Tibial nerve (tissue), 4 donors: ENCODE data around the gene MPRIP. TPM values are rescaled to one million over a fixed set of nuclear protein-coding genes. Genes with fewer than 3 reads are reported as not detected.

Experiments
- DNase-seq, 2 donors: peaks; one replicate each; pipeline ENCODE4 v3.0.0-alpha.2; 2019; ENCODE audit warnings: low spot score in 2 of 2
- H3K27ac ChIP-seq, 4 donors: fragments of 200-600 bp; sonication (generic) in 3 of 4; one replicate each; pipeline ENCODE4 v1.5.1; 2017 to 2019; ENCODE audit warnings: mild to moderate bottlenecking in 1 of 4
- H3K27me3 ChIP-seq, 2 donors: fragments of 200-600 bp; sonication (generic) in 1 of 2; one replicate each; pipeline versions ENCODE4 v1.5.1 to v1.6.0; 2017 to 2019
- H3K36me3 ChIP-seq, 3 donors: fragments of 200-600 bp; sonication (generic); one replicate each; pipeline ENCODE4 v1.5.1; 2018 to 2019
- H3K4me1 ChIP-seq, 4 donors: fragments of 200-600 bp; sonication (generic) in 3 of 4; one replicate each; pipeline ENCODE4 v1.5.1; 2017 to 2019
- H3K4me3 ChIP-seq, 4 donors: fragments of 200-600 bp; sonication (generic) in 3 of 4; one replicate each; pipeline ENCODE4 v1.5.1; 2017 to 2019; ENCODE audit warnings: mild to moderate bottlenecking in 1 of 4, moderate library complexity in 1 of 4
- H3K9me3 ChIP-seq, 4 donors: fragments of 200-600 bp; sonication (generic) in 3 of 4; one replicate each; pipeline ENCODE4 v1.5.1; 2017 to 2019
- CTCF ChIP-seq, 5 experiments: fragments of 200-600 bp in 3 of 5; fragments of 450-650 bp in 2 of 5; sonication (generic) in 3 of 5; IDR thresholded peaks; one replicate each; pipeline ENCODE4 v1.5.1; 2016 to 2019; ENCODE audit warnings: antibody characterized with exemption in 5 of 5, mild to moderate bottlenecking in 3 of 5, moderate library complexity in 2 of 5
- EP300 ChIP-seq, 2 donors: sonication (generic); formaldehyde crosslinking; IDR thresholded peaks; one replicate each; pipeline ENCODE4 v1.6.1; 2017; ENCODE audit warnings: antibody characterized with exemption in 2 of 2, mild to moderate bottlenecking in 1 of 2
- POLR2A ChIP-seq, 2 donors: fragments of 450-650 bp; IDR thresholded peaks; one replicate each; pipeline ENCODE4 v1.6.1; 2017; ENCODE audit warnings: antibody characterized with exemption in 2 of 2, mild to moderate bottlenecking in 2 of 2, moderate library complexity in 2 of 2
- WGBS, 2 donors: methylation state at CpG; one replicate each; pipeline ENCODE4 v1.1.5; 2018; 5-methylcytosine and 5-hydroxymethylcytosine counted together
- total RNA-seq, 4 donors: library from RNA; depleted of rRNA; stranded (reverse); fragments of >200 nt; gene quantifications; one replicate each; pipeline ENCODE4 v1.1.0, GENCODE V29; 2016

The MPRIP gene
- total RNA-seq, 4 donors from 2014 or later = 216 to 291 (median 265) TPM

GRCh38 chr17:17151055-17151454, 108.8 kb downstream of the MPRIP start:
- WGBS, 2 donors = 82 to 88% methylated on average over 5 of the region's 5 CpGs
- Histone ChIP-seq H3K4me1 (peaks cover 0 to 22% (median 8%) of the 10 kb centered on the region in 4 donors), H3K27ac (peak overlapping the region in 2 of 4 donors; percentile 4 to 79), H3K27me3 (no peaks in the 10 kb centered on the region), H3K36me3 (peaks cover 0 to 88% (median 18%) of the 10 kb centered on the region in 3 donors), H3K9me3 (no peaks in the 10 kb centered on the region), H3K4me3 (no peak overlapping the region)
- DNase-seq = no peak
- TF ChIP-seq EP300 (IDR thresholded peaks at IDR 0.05) = no peak
- TF ChIP-seq POLR2A (IDR thresholded peaks at IDR 0.05) = no peak
- no peak for TF ChIP-seq CTCF (IDR thresholded peaks at IDR 0.05)

- Histone ChIP-seq H3K9me3 (no peaks in the 10 kb centered on the region), H3K4me1 (peaks cover 0 to 22% (median 8%) of the 10 kb centered on the region in 4 donors), H3K27ac (peak overlapping the region in 2 of 4 donors; percentile 71 to 79), H3K36me3 (peaks cover 0 to 88% (median 16%) of the 10 kb centered on the region in 3 donors), H3K4me3 (no peak overlapping the region), H3K27me3 (no peaks in the 10 kb centered on the region)
- no peak for DNase-seq
- 73 to 89% methylated on average over 3 of the region's 3 CpGs for WGBS, 2 donors
- no peak for TF ChIP-seq POLR2A (IDR thresholded peaks at IDR 0.05)
- TF ChIP-seq EP300 (IDR thresholded peaks at IDR 0.05) = no peak
- TF ChIP-seq CTCF (IDR thresholded peaks at IDR 0.05) = no peak
These were observed 109.3 kb downstream of the MPRIP start for GRCh38 chr17:17151541-17151940.

GRCh38 chr17:17151962-17152361, 109.7 kb downstream of the MPRIP start:
- peak; percentile 71 to 75 for DNase-seq
- TF ChIP-seq EP300 (IDR thresholded peaks at IDR 0.05) (no peak), POLR2A (IDR thresholded peaks at IDR 0.05) (no peak)
- WGBS, 2 donors = 32 to 53% methylated on average over 6 to 8 of the region's 8 CpGs
- H3K9me3 ChIP-seq = no peaks in the 10 kb centered on the region
- no peaks in the 10 kb centered on the region for H3K27me3 ChIP-seq
- H3K4me1 ChIP-seq = peaks cover 0 to 22% (median 8%) of the 10 kb centered on the region in 4 donors
- peaks cover 0 to 88% (median 15%) of the 10 kb centered on the region in 3 donors for H3K36me3 ChIP-seq
- H3K4me3 ChIP-seq = no peak overlapping the region
- H3K27ac ChIP-seq = peak overlapping the region in 2 of 4 donors; percentile 71 to 79

GRCh38 chr17:17152385-17152784, 110.1 kb downstream of the MPRIP start:
- H3K36me3 ChIP-seq = peaks cover 0 to 88% (median 15%) of the 10 kb centered on the region in 3 donors

GRCh38 chr17:17153071-17153470, 110.8 kb downstream of the MPRIP start:
- Histone ChIP-seq H3K27ac (peak overlapping the region in 2 of 4 donors; percentile 71 to 79), H3K4me3 (no peak overlapping the region), H3K36me3 (peaks cover 0 to 88% (median 15%) of the 10 kb centered on the region in 3 donors), H3K27me3 (no peaks in the 10 kb centered on the region), H3K4me1 (peaks cover 0 to 22% (median 8%) of the 10 kb centered on the region in 4 donors), H3K9me3 (no peaks in the 10 kb centered on the region)
- DNase-seq = no peak
- TF ChIP-seq CTCF (IDR thresholded peaks at IDR 0.05) (no peak), POLR2A (IDR thresholded peaks at IDR 0.05) (no peak), EP300 (IDR thresholded peaks at IDR 0.05) (no peak)
- WGBS, 2 donors = 76 to 89% methylated on average over 4 to 9 of the region's 9 CpGs

More at GRCh38 chr17:17152385-17152784, 110.1 kb downstream of the MPRIP start:
- DNase-seq = peak in 1 of 2 donors; percentile 21
- Histone ChIP-seq H3K9me3 (no peaks in the 10 kb centered on the region), H3K4me1 (peaks cover 0 to 22% (median 8%) of the 10 kb centered on the region in 4 donors), H3K27me3 (no peaks in the 10 kb centered on the region), H3K4me3 (no peak overlapping the region), H3K27ac (peak overlapping the region in 2 of 4 donors; percentile 71 to 79)
- 70 to 76% methylated on average over 4 of the region's 4 CpGs for WGBS, 2 donors
- TF ChIP-seq POLR2A (IDR thresholded peaks at IDR 0.05) (no peak), CTCF (IDR thresholded peaks at IDR 0.05) (no peak), EP300 (IDR thresholded peaks at IDR 0.05) (no peak)
